22Rv1 (cell line): Measurements from ENCODE around the gene GLIPR1.
"Not testable (repeated sequence)": the region's sequence is repeated elsewhere in the genome, so short reads cannot be mapped to it uniquely, and the experiment has no call there.

ENCODE experiments used
- H3K27ac ChIP-seq: fragments of 450-650 bp; 2 replicates; pipeline ENCODE4 v1.5.1; 2017
- CTCF ChIP-seq: fragments of 450-650 bp; IDR thresholded peaks from 2 replicates; pipeline ENCODE4 v1.5.1; 2017; ENCODE audit warnings: mild to moderate bottlenecking
- ZFX ChIP-seq: fragments of 450-650 bp; IDR thresholded peaks from 2 replicates; pipeline ENCODE4 v1.6.1; 2017; ENCODE audit warnings: antibody characterized with exemption, borderline replicate concordance

The GLIPR1 gene

GRCh38 chr12:75457191-75457590 is 23.4 kb upstream of the GLIPR1 start:
- no peak overlapping the region for H3K27ac ChIP-seq
- no peak for TF ChIP-seq ZFX
- TF ChIP-seq CTCF: no peak

GRCh38 chr12:75457866-75458265 is 22.7 kb upstream of the GLIPR1 start:
- H3K27ac ChIP-seq: not testable (repeated sequence)

- TF ChIP-seq CTCF (no peak), ZFX (no peak)
- H3K27ac ChIP-seq: no peak overlapping the region
These were observed 20.8 kb upstream of the GLIPR1 start for GRCh38 chr12:75459755-75460154.

- H3K27ac ChIP-seq: no peak overlapping the region
- TF ChIP-seq CTCF: no peak
These were observed 20.4 kb upstream of the GLIPR1 start for GRCh38 chr12:75460204-75460603.

- TF ChIP-seq CTCF: no peak
- TF ChIP-seq ZFX: no peak
- H3K27ac ChIP-seq: no peak overlapping the region
These were observed 8.4 kb upstream of the GLIPR1 start for GRCh38 chr12:75471902-75472890.

- TF ChIP-seq ZFX (no peak), CTCF (no peak)
- H3K27ac ChIP-seq: no peak overlapping the region
These were observed 6.4 kb upstream of the GLIPR1 start for GRCh38 chr12:75474116-75474515.

GRCh38 chr12:75476071-75476470 is 4.5 kb upstream of the GLIPR1 start:
- no peak for TF ChIP-seq ZFX
- TF ChIP-seq CTCF: no peak
- H3K27ac ChIP-seq: no peak overlapping the region
